Ovary (tissue), 3 donors: ENCODE results near the gene ZSCAN10.

ENCODE experiments used
- CTCF ChIP-seq, 3 donors: fragments of 450-650 bp in 2 of 3; fragments of 200-600 bp in 1 of 3; IDR thresholded peaks; one replicate each; pipeline versions ENCODE4 v1.5.1 to v1.8.0; 2016 to 2022; ENCODE audit warnings: antibody characterized with exemption in 3 of 3, mild to moderate bottlenecking in 1 of 3
- EP300 ChIP-seq: sonication (generic); formaldehyde crosslinking; IDR thresholded peaks from one replicate; pipeline ENCODE4 v1.6.1; 2017; ENCODE audit warnings: antibody characterized with exemption
- donor health status: DM: no; HTN: no; CAD: no.

GRCh38 chr16:3046641-3047386 lies 52.3 kb downstream of the ZSCAN10 start:
- TF ChIP-seq CTCF (IDR thresholded peaks at IDR 0.05) (no peak), EP300 (no peak)
